IMR-90 (cell line): ENCODE data around the gene SGMS1. TPM values are rescaled to one million over a fixed set of nuclear protein-coding genes. Genes with fewer than 3 reads are reported as not detected.

Experiments
- ATAC-seq: fragments of 200-7000 bp; cut with Tn5 transposase; 2 replicates; pipeline ENCODE4 v1.9.1; 2020; ENCODE audit warnings: low read depth, mild to moderate bottlenecking, moderate library complexity
- BruUV-seq: library from RNA; stranded (reverse); fragments of 400-500 nt; replicated peaks from 2 replicates; lab custom pipeline; 2021; lab: Mats Ljungman, UMichigan
- CTCF ChIA-PET: fragments of 300-600 bp; formaldehyde crosslinking; extraction: SDS; loops from one replicate; lab custom pipeline; 2021; ENCODE audit warnings: antibody characterized with exemption; lab: Yijun Ruan, JAX
- POLR2A ChIA-PET: fragments of 300-600 bp; sonication (Branson Sonifier 250); formaldehyde crosslinking; loops from one replicate; lab custom pipeline; 2022; ENCODE audit warnings: antibody characterized with exemption; ENCODE audit not compliant: unreplicated experiment; lab: Charles Lee
- DNase-seq: peaks from one replicate; pipeline ENCODE4 v3.0.0; 2013
- H2AFZ ChIP-seq: replicated peaks from 2 replicates; pipeline ENCODE3; 2013; ENCODE audit warnings: low read length, mild to moderate bottlenecking; ENCODE audit not compliant: poor library complexity
- H2AK5ac ChIP-seq: 2 replicates; pipeline ENCODE4 v1.6.1; 2013; ENCODE audit warnings: low read depth, low read length, inconsistent platforms
- H2AK9ac ChIP-seq: replicated peaks from 2 replicates; pipeline ENCODE3; 2013; ENCODE audit warnings: mild to moderate bottlenecking, low read depth, low read length, moderate library complexity; ENCODE audit not compliant: poor library complexity
- H2BK120ac ChIP-seq: 2 replicates; pipeline ENCODE4 v1.6.1; 2013; ENCODE audit warnings: low read depth, low read length, inconsistent platforms
- H2BK15ac ChIP-seq: 3 replicates; pipeline ENCODE4 v1.6.1; 2013; ENCODE audit warnings: low read depth, low read length, inconsistent platforms
- H2BK20ac ChIP-seq: 2 replicates; pipeline ENCODE4 v1.6.1; 2013; ENCODE audit warnings: low read depth, mild to moderate bottlenecking, inconsistent platforms, low read length, moderate library complexity
- H2BK5ac ChIP-seq: 2 replicates; pipeline ENCODE4 v1.6.1; 2013; ENCODE audit warnings: mild to moderate bottlenecking, low read depth, low read length, inconsistent platforms; ENCODE audit not compliant: poor library complexity, severe bottlenecking
- H3K14ac ChIP-seq: replicated peaks from 2 replicates; pipeline ENCODE4 v1.6.1; 2013; ENCODE audit warnings: low read depth, low read length, inconsistent platforms
- H3K18ac ChIP-seq: 2 replicates; pipeline ENCODE4 v1.6.1; 2013; ENCODE audit warnings: low read depth, low read length, control low read depth
- H3K23ac ChIP-seq: 2 replicates; pipeline ENCODE4 v1.6.1; 2013; ENCODE audit warnings: low read depth, low read length, inconsistent platforms
- H3K27ac ChIP-seq: 2 replicates; pipeline ENCODE4 v1.5.1; 2013; ENCODE audit warnings: mild to moderate bottlenecking, control low read depth, low read length; ENCODE audit not compliant: insufficient read depth
- H3K27me3 ChIP-seq: 2 replicates; pipeline ENCODE4 v1.6.1; 2013; ENCODE audit warnings: low read length; ENCODE audit not compliant: control insufficient read depth, insufficient read depth
- H3K36me3 ChIP-seq: 2 replicates; pipeline ENCODE4 v1.6.1; 2013; ENCODE audit warnings: low read length, mixed read lengths; ENCODE audit not compliant: control insufficient read depth, insufficient read depth
- H3K4ac ChIP-seq: 2 replicates; pipeline ENCODE4 v1.6.1; 2013; ENCODE audit warnings: low read depth, low read length, inconsistent platforms
- H3K4me1 ChIP-seq: 2 replicates; pipeline ENCODE4 v1.6.1; 2013; ENCODE audit warnings: low read length, mixed read lengths; ENCODE audit not compliant: control insufficient read depth, insufficient read depth
- H3K4me2 ChIP-seq: 2 replicates; pipeline ENCODE4 v1.6.1; 2013; ENCODE audit warnings: low read depth, mild to moderate bottlenecking, control low read depth, low read length, moderate library complexity
- H3K4me3 ChIP-seq: 2 replicates; pipeline ENCODE4 v1.5.1; 2013; ENCODE audit warnings: low read depth, mild to moderate bottlenecking, control low read depth, low read length, moderate library complexity; ENCODE audit not compliant: insufficient read depth
- H3K56ac ChIP-seq: 2 replicates; pipeline ENCODE4 v1.6.1; 2013; ENCODE audit warnings: low read length, inconsistent platforms; ENCODE audit not compliant: insufficient read depth; ENCODE audit errors: extremely low read depth
- H3K79me1 ChIP-seq, 2 experiments: 2 replicates each; pipeline ENCODE4 v1.6.1; 2013; ENCODE audit warnings: low read length in 2 of 2, inconsistent platforms in 1 of 2, low read depth in 1 of 2
- H3K9ac ChIP-seq: 2 replicates; pipeline ENCODE4 v1.6.1; 2013; ENCODE audit warnings: low read depth, low read length, control low read depth
- H3K9me1 ChIP-seq: 2 replicates; pipeline ENCODE4 v1.6.1; 2013; ENCODE audit warnings: low read length, inconsistent platforms; ENCODE audit not compliant: insufficient read depth
- H3K9me3 ChIP-seq: 2 replicates; pipeline ENCODE4 v1.6.1; 2013; ENCODE audit warnings: low read length; ENCODE audit not compliant: control insufficient read depth, insufficient read depth
- H4K20me1 ChIP-seq: 2 replicates; pipeline ENCODE4 v1.6.1; 2013; ENCODE audit warnings: low read length, inconsistent platforms; ENCODE audit not compliant: insufficient read depth
- H4K5ac ChIP-seq: 2 replicates; pipeline ENCODE4 v1.6.1; 2013; ENCODE audit warnings: mild to moderate bottlenecking, low read depth, low read length, control low read depth
- H4K8ac ChIP-seq, 2 experiments: 2 replicates each; pipeline ENCODE4 v1.6.1; 2013; ENCODE audit warnings: low read depth in 2 of 2, low read length in 2 of 2, control low read depth in 1 of 2, inconsistent platforms in 1 of 2
- H4K91ac ChIP-seq: 2 replicates; pipeline ENCODE4 v1.6.1; 2013; ENCODE audit warnings: low read depth, low read length, inconsistent platforms; ENCODE audit not compliant: insufficient read depth
- BHLHE40 ChIP-seq: fragments of 150-350 bp; IDR thresholded peaks from 2 replicates; pipeline ENCODE4 v1.6.1; 2016; ENCODE audit warnings: mild to moderate bottlenecking, low read depth, low read length
- CEBPB ChIP-seq: IDR thresholded peaks from 2 replicates; pipeline ENCODE4 v1.6.1; 2012; ENCODE audit warnings: low read depth, low read length, improper control_type of control experiment
- CHD1 ChIP-seq: IDR thresholded peaks from 2 replicates; pipeline ENCODE4 v1.6.1; 2012; ENCODE audit warnings: low read depth, low read length, improper control_type of control experiment
- NFE2L2 ChIP-seq: fragments of 150-350 bp; IDR thresholded peaks from 2 replicates; pipeline ENCODE4 v1.6.1; 2016; ENCODE audit warnings: low read depth, mild to moderate bottlenecking, low read length
- POLR2A ChIP-seq: IDR thresholded peaks from 2 replicates; pipeline ENCODE4 v1.6.1; 2012; ENCODE audit warnings: mild to moderate bottlenecking, low read depth, low read length
- RCOR1 ChIP-seq: IDR thresholded peaks from 2 replicates; pipeline ENCODE4 v1.6.1; 2012; ENCODE audit warnings: mild to moderate bottlenecking, low read length, improper control_type of control experiment; ENCODE audit not compliant: insufficient replicate concordance
- SMC3 ChIP-seq: fragments of 150-350 bp; IDR thresholded peaks from 2 replicates; pipeline ENCODE4 v1.6.1; 2016; ENCODE audit warnings: low read depth, mild to moderate bottlenecking, antibody characterized with exemption, low read length, moderate library complexity
- WGBS, 2 experiments: methylation state at CpG; one replicate each; pipeline versions ENCODE4 v1.1.5 to v1.1.7; 2013; ENCODE audit warnings: missing lambda C conversion rate in 2 of 2; ENCODE audit not compliant: insufficient read length in 1 of 2; ENCODE audit errors: extremely low coverage in 2 of 2; 5-methylcytosine and 5-hydroxymethylcytosine counted together
- dilution Hi-C: fragments of 300-500 bp; cut with HindIII; formaldehyde crosslinking; loops from one replicate; pipeline ENCODE4 v1.14.3; 2018; ENCODE audit warnings: low sequenced_read_pairs; ENCODE audit not compliant: unreplicated experiment
- in situ Hi-C: fragments of 300-500 bp; cut with MboI; formaldehyde crosslinking; loops from 3 replicates; pipeline ENCODE4 v1.14.3; 2019; ENCODE audit warnings: low sequenced_read_pairs, inconsistent platforms, mixed read lengths
- intact Hi-C: fragments of 100-400 bp; cut with micrococcal nuclease; formaldehyde crosslinking; loops from 2 replicates; pipeline ENCODE4 v1.10.0; 2022
- polyA plus RNA-seq, 3 experiments: library from polyadenylated mRNA; depleted of rRNA; stranded (reverse); fragments of >200 nt; gene quantifications; 2 replicates each; pipeline ENCODE4 v1.2.3, GENCODE V29; 2012; ENCODE audit warnings: low replicate concordance in 1 of 3
- total RNA-seq: library from RNA; depleted of rRNA; stranded (reverse); fragments of >200 nt; gene quantifications from 2 replicates; pipeline ENCODE4 v1.2.3, GENCODE V29; 2012

Gene SGMS1
- total and polyA plus RNA-seq, 2 of the 4 experiments (the other 2 are of a cell fraction), result 9.8 to 30.8 TPM

DNA sequence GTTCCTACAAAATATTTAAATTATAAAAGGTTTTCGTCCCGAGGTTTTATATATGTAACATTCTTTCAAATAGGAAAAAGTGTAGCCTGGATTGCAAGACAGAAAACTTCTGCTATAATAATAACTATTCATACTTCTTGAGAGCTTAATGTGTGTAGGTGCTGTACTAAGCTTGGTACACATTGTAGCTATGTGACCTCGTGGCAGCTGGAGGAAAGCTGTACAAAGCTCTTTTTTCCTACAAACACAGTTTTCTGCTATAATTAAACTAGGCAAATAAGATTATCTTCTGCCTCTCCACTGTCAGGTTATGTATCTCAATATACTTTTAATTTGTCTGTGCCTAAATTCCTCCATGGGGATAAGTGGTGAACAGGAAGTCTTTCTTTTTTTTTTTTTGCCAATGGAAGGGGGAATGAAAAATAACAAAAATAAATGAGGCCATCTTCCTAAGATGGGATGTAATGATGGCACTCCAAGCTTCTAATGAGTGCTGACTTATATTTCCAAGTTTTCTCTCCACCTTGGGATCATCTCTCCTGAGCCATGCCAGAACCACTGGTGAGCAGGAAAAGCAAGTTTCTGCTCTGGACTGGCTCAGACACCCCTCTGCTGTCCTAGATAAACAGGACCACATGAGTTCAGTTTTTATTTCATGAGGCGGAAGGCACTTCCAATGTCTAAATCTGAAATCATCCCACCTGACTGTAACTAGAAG, 9.9 kb downstream of the SGMS1 start:
- Histone ChIP-seq H3K27me3 (no peaks in the 10 kb centered on the region), H3K4me2 (no peak overlapping the region), H3K56ac (no peak overlapping the region), H3K4me1 (no peaks in the 10 kb centered on the region), H3K79me1 (peaks cover 35 to 63% of the 10 kb centered on the region in 2 experiments), H4K20me1 (peaks cover 44% of the 10 kb centered on the region), H3K18ac (no peak overlapping the region), H2BK15ac (no peak overlapping the region), H3K4ac (no peak overlapping the region), H2BK20ac (no peak overlapping the region), H2AFZ (no peak overlapping the region), H2BK5ac (no peak overlapping the region), H3K14ac (no peak overlapping the region), H3K23ac (no peak overlapping the region), H2AK5ac (0 out of 2 replicates have a peak overlapping the region, but pooled peaks have one; percentile 21), H2BK120ac (no peak overlapping the region), H3K9me3 (no peaks in the 10 kb centered on the region), H3K4me3 (no peak overlapping the region), H3K9ac (no peak overlapping the region), H3K27ac (no peak overlapping the region), H4K8ac (no peak overlapping the region), H3K36me3 (no peaks in the 10 kb centered on the region), H4K91ac (no peak overlapping the region), H2AK9ac (peak overlapping the region; percentile 19), H3K9me1 (peaks cover 6% of the 10 kb centered on the region; the same call in 1 of the 2 replicates), H4K5ac (no peak overlapping the region)
- in situ Hi-C loops, result no loop called here
- intact Hi-C loops, result no loop called here
- ChIA-PET CTCF (interaction anchor here (0.6 to 1.1 kb wide), 4 partner anchors 8 to 327 kb away, joined by 3 to 6 read pairs (median 4); no protein-coding TSS in a partner anchor), POLR2A (interaction anchor here (0.7 kb wide), 1 partner anchor 9 kb away, joined by 8 read pairs; no protein-coding TSS in a partner anchor)
- DNase-seq (no peak), ATAC-seq (no peak)
- dilution Hi-C loops, result no loop called here
- no TSS peak for BruUV-seq
- TF ChIP-seq NFE2L2 (no peak), CHD1 (no peak), POLR2A (no peak), BHLHE40 (no peak), SMC3 (no peak), RCOR1 (no peak), CEBPB (no peak)
- no CpG with 5 or more reads among the region's 4 CpGs for WGBS, 2 experiments
